GM12872 (cell line): Measurements from ENCODE around the gene AQP7.

ENCODE experiments used
- CTCF ChIP-seq: IDR thresholded peaks from 3 replicates; pipeline ENCODE4 v1.5.1; 2011; ENCODE audit warnings: low read depth, mild to moderate bottlenecking, low read length, moderate library complexity; ENCODE audit not compliant: insufficient read depth

Gene AQP7

DNA sequence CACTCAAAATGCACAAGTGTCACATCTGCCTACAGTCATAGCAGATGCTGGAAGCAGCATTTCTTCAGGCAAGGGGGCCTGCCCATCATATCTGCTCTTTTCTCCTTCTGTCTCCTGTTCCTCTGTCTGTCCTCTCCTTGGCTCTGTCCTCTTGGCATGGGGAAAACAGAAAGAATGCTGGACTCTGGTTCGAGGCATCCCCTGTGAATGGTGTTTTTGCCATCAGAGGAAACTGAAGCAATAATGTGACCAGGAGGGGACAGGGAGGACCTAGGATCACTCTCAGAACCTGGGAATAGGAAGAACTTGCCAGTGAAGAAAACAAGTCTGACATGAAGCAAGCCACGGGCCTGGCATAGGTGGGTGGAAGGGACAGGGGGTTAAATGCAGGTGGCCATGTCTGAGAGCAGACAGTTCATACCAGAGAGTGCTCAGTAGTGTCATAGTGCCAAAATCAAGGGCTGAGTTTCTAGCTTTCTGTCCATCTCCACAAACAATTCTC is 35.3 kb downstream of the AQP7 start:
- no peak for TF ChIP-seq CTCF

GRCh38 chr9:33364127-33364526 is 38.2 kb downstream of the AQP7 start:
- no peak for TF ChIP-seq CTCF

DNA sequence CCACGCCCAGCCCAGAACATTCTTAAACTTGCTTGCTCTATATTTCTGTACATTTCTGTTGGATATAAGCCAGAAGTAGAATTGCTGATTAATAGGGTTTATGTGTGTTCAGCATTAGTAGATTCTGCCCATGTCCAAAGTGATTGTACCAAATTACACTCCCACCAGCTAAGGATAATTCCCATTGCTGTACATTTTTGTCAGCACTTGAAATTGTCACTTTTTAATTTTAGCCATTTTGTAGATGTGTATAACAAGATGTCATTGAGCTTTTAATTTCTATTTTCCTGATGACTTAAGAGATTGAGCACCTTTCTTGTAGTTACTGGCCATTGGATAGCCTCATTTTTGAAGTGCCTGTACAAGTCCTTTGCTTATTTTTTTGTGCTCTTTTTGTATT is 46.4 kb downstream of the AQP7 start:
- no peak for TF ChIP-seq CTCF

GRCh38 chr9:33354651-33355211 is 47.6 kb downstream of the AQP7 start:
- no peak for TF ChIP-seq CTCF

GRCh38 chr9:33351547-33351946 is 50.8 kb downstream of the AQP7 start:
- no peak for TF ChIP-seq CTCF

GRCh38 chr9:33350310-33350709 is 52.1 kb downstream of the AQP7 start:
- no peak for TF ChIP-seq CTCF

- no peak for TF ChIP-seq CTCF
Measured at GRCh38 chr9:33349743-33350142, 52.6 kb downstream of the AQP7 start.
